ENCODE measurements around the gene CHAF1B. TPM values are rescaled to one million over a fixed set of nuclear protein-coding genes. Genes with fewer than 3 reads are reported as not detected.

The CHAF1B gene
- total RNA-seq, 1 donor = 2.4 TPM

- DNase-seq (ENCODE audit: low read depth in 2 of 3, low spot score in 2 of 3) = peak in 1 of 3 donors; percentile 18
Measured at GRCh38 chr21:36456729-36457414, 71.7 kb downstream of the CHAF1B start.

DNA sequence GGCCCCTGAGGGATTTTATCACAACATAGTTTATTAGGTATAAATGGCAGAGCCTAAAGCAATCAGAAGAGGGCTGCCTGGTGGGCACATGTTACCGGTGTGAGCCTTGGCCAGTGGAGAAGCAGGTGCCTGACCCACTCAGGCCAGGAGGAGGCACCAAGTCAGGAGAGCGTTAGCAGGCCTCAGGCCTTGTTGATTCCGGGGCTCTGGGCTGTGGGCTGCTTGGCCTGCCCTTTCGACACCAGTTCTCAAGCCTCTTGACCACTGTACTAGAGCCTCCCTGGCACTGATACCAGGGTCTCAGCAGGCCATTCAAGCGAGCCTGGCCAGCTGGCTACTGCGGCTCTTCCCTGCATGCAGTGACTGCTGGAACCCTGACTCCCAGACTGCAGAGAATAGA lies 73.9 kb downstream of the CHAF1B start:
- DNase-seq (ENCODE audit: low read depth in 2 of 3, low spot score in 2 of 3) = no peak

- DNase-seq (ENCODE audit: low read depth in 2 of 3, low spot score in 2 of 3) = no peak
Measured at GRCh38 chr21:36460866-36461265, 75.7 kb downstream of the CHAF1B start.

GRCh38 chr21:36461277-36461917 lies 76.2 kb downstream of the CHAF1B start:
- DNase-seq (ENCODE audit: low read depth in 2 of 3, low spot score in 2 of 3) = no peak

GRCh38 chr21:36461918-36462486 lies 76.8 kb downstream of the CHAF1B start:
- DNase-seq (ENCODE audit: low read depth in 2 of 3, low spot score in 2 of 3) = no peak

- no peak for DNase-seq (ENCODE audit: low read depth in 2 of 3, low spot score in 2 of 3)
Measured at GRCh38 chr21:36463204-36463603, 78.0 kb downstream of the CHAF1B start.

DNA sequence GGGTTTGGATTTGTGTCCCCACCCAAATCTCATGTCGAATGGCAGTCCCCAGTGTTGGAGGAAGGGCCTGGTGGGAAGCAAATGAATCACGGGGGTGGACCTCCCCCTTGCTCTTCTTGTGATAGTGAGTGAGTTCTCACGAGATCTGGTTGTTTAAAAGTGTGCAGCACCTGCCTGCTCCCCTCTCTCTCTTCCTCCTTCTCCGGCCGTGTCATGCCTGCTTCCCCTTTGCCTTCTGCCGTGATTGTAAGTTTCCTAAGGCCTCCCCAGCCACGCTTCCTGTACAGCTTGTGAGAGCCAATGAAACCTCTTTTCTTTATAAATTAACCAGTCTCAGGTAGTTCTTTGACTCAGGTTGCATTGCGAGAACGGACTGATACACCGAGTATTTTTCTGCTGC lies 78.8 kb downstream of the CHAF1B start:
- DNase-seq (ENCODE audit: low read depth in 2 of 3, low spot score in 2 of 3) = peak in 1 of 3 donors; percentile 34

GRCh38 chr21:36464590-36464989 lies 79.4 kb downstream of the CHAF1B start:
- no peak for DNase-seq (ENCODE audit: low read depth in 2 of 3, low spot score in 2 of 3)

DNA sequence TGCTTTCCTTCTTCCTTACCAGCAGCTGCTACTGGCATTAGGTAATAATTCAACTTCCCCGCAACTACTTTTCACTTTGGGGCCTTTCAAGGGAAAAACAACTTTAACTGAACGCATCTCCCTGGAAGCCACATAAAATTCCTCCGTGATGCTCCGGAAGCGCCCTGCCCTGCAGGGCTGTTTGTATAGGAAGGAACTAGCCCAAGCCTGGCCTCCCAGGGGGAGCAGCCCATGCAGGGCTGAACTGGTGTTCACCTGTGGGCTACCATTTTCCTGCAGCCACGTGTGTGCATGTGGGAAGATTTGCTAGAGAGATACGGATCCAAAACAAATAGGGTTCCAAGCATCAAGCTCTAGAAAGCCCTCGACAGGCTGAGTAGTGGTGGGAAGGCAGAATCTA lies 80.3 kb downstream of the CHAF1B start:
- no peak for DNase-seq (ENCODE audit: low read depth in 2 of 3, low spot score in 2 of 3)

- DNase-seq (ENCODE audit: low read depth in 2 of 3, low spot score in 2 of 3) = no peak
Measured at GRCh38 chr21:36466061-36466511, 80.9 kb downstream of the CHAF1B start.

Small RNAs within 50 kb of the gene (small RNA-seq; reads per million reads assigned to genes)
- gene ATP5MFP1 = not detected

Other genes starting within 250 kb of the CHAF1B start
- 10.8 TPM for gene DOP1B, start 228.6 kb upstream of the CHAF1B start, total RNA-seq
- 16.2 TPM for gene MORC3, start 65.2 kb upstream of the CHAF1B start, total RNA-seq
- not detected for gene CLDN14, start 94.7 kb downstream of the CHAF1B start, total RNA-seq